ENCODE measurements around the gene HIPK3.

DNA sequence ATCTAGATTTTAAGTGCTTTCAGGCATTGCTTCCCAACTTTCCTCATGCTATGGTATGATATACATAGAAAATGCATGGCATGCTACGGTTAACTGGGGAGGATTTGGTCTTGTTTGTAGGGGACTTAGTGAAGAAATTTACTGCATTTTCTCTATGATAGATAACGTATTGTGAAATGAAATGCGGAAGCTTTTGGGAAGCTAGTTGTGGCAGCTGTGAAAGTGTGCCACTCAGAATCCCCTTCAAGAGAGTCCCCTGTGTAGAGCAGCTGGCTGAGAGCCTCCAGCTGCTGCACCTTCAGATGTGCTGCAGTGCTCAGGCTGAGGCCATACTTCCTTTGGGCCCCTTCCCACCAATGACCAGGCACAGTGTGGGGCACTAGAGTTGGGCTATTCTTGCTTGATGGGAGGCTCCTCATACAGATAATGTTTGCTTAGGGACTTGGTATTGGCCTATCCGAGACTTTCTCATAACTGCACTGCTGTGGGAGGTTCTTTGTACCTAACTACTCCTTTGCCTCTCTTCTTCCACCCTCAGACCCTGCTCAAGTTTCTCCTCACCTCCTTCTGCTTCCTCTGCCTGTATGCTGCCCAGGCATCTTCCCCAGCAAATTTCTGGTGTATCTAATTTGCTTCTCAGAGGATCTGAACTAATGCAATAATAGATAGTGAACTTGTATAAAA lies 67.3 kb downstream of the HIPK3 start:
- TF ChIP-seq POLR2AphosphoS5 (IDR thresholded peaks at IDR 0.05; ENCODE audit: borderline replicate concordance, low read depth, low read length) (no peak), EZH2 (IDR thresholded peaks at IDR 0.05) (no peak), FOXP2 (optimal IDR thresholded peaks at IDR 0.05; ENCODE audit: control extremely low read depth, extremely low read length, insufficient read depth) (no peak)
